ENCODE results near the gene TBX18. TPM values are rescaled to one million over a fixed set of nuclear protein-coding genes. Genes with fewer than 3 reads are reported as not detected.

TBX18 gene
- total and polyA plus RNA-seq, 2 of the 4 experiments (the other 2 are of a cell fraction): 0.86 to 1.3 TPM

GRCh38 chr6:84789170-84789569 is 24.8 kb upstream of the TBX18 start:
- Histone ChIP-seq H3K9me3 (ENCODE audit: control insufficient read depth, insufficient read depth, low read length) (no peaks in the 10 kb centered on the region), H2BK15ac (ENCODE audit: low read depth, low read length) (no peak overlapping the region), H3K56ac (ENCODE audit: extremely low read depth, insufficient read depth, low read length) (no peak overlapping the region), H3K4me1 (ENCODE audit: control insufficient read depth, insufficient read depth, low read length) (no peaks in the 10 kb centered on the region), H3K4me3 (ENCODE audit: insufficient read depth, low read depth, low read length) (no peak overlapping the region), H2AK5ac (ENCODE audit: low read depth, low read length) (no peak overlapping the region), H3K23ac (ENCODE audit: low read depth, low read length) (no peak overlapping the region), H4K91ac (ENCODE audit: insufficient read depth, low read depth, low read length) (no peak overlapping the region), H3K27me3 (ENCODE audit: control insufficient read depth, insufficient read depth, low read length) (no peaks in the 10 kb centered on the region), H3K4ac (ENCODE audit: low read depth, low read length) (no peak overlapping the region), H2BK20ac (ENCODE audit: low read depth, low read length) (no peak overlapping the region), H3K36me3 (ENCODE audit: control insufficient read depth, insufficient read depth, low read length) (no peaks in the 10 kb centered on the region), H4K5ac (ENCODE audit: low read depth, low read length) (no peak overlapping the region), H2BK120ac (ENCODE audit: low read depth, low read length) (no peak overlapping the region), H3K4me2 (ENCODE audit: low read depth, low read length) (no peak overlapping the region), H2BK5ac (ENCODE audit: low read depth, low read length, poor library complexity, severe bottlenecking) (no peak overlapping the region), H3K18ac (ENCODE audit: low read depth, low read length) (no peak overlapping the region), H4K20me1 (ENCODE audit: insufficient read depth, low read length) (no peaks in the 10 kb centered on the region), H2AK9ac (replicated peaks; ENCODE audit: low read depth, low read length, poor library complexity) (no peak overlapping the region), H4K8ac (ENCODE audit: low read depth in 2 of 2, low read length in 2 of 2) (no peak overlapping the region), H2AFZ (replicated peaks; ENCODE audit: low read length, poor library complexity) (no peak overlapping the region), H3K14ac (replicated peaks; ENCODE audit: low read depth, low read length) (no peak overlapping the region), H3K27ac (ENCODE audit: insufficient read depth, low read length) (no peak overlapping the region), H3K9ac (ENCODE audit: low read depth, low read length) (no peak overlapping the region), H3K9me1 (ENCODE audit: insufficient read depth, low read length) (no peaks in the 10 kb centered on the region), H3K79me1 (ENCODE audit: low read depth in 1 of 2, low read length in 2 of 2) (no peaks in the 10 kb centered on the region)
- TF ChIP-seq CEBPB (IDR thresholded peaks at IDR 0.05; ENCODE audit: low read depth, low read length) (no peak), MAFK (IDR thresholded peaks at IDR 0.05; ENCODE audit: low read depth, low read length) (no peak), ELK1 (IDR thresholded peaks at IDR 0.05; ENCODE audit: borderline replicate concordance, low read depth, low read length) (no peak), RFX5 (IDR thresholded peaks at IDR 0.05; ENCODE audit: low read depth, low read length) (no peak), FOS (IDR thresholded peaks at IDR 0.05; ENCODE audit: low read depth, low read length) (no peak), RAD21 (IDR thresholded peaks at IDR 0.05; ENCODE audit: low read length) (no peak), RCOR1 (IDR thresholded peaks at IDR 0.05; ENCODE audit: insufficient replicate concordance, low read length) (no peak), MAZ (IDR thresholded peaks at IDR 0.05; ENCODE audit: borderline replicate concordance, low read depth, low read length) (no peak), MXI1 (IDR thresholded peaks at IDR 0.05; ENCODE audit: borderline replicate concordance, low read depth, low read length) (no peak), BHLHE40 (IDR thresholded peaks at IDR 0.05; ENCODE audit: low read depth, low read length) (no peak), CHD1 (IDR thresholded peaks at IDR 0.05; ENCODE audit: low read depth, low read length) (no peak)
- POLR2A ChIA-PET (ENCODE audit: unreplicated experiment): no interaction called here
- intact Hi-C loops (cut with micrococcal nuclease) (no loop called here), dilution Hi-C loops (cut with HindIII; ENCODE audit: low sequenced_read_pairs, unreplicated experiment) (no loop called here), in situ Hi-C loops (cut with MboI; ENCODE audit: low sequenced_read_pairs) (no loop called here)
- ATAC-seq (ENCODE audit: low read depth) (no peak), DNase-seq (no peak)
- no TSS peak for BruUV-seq (replicated peaks)
- CTCF ChIA-PET: no interaction called here
